Tibial nerve (tissue), 4 donors: ENCODE data around the gene ARMCX2. TPM values are rescaled to one million over a fixed set of nuclear protein-coding genes. Genes with fewer than 3 reads are reported as not detected.
A peak's percentile ranks its signal among the peaks of the same experiment; 100 is the strongest.

Source experiments
- DNase-seq, 2 donors: peaks; one replicate each; pipeline ENCODE4 v3.0.0-alpha.2; 2019; ENCODE audit warnings: low spot score in 2 of 2
- H3K27ac ChIP-seq, 4 donors: fragments of 200-600 bp; sonication (generic) in 3 of 4; one replicate each; pipeline ENCODE4 v1.5.1; 2017 to 2019; ENCODE audit warnings: mild to moderate bottlenecking in 1 of 4
- H3K27me3 ChIP-seq, 2 donors: fragments of 200-600 bp; sonication (generic) in 1 of 2; one replicate each; pipeline versions ENCODE4 v1.5.1 to v1.6.0; 2017 to 2019
- H3K36me3 ChIP-seq, 3 donors: fragments of 200-600 bp; sonication (generic); one replicate each; pipeline ENCODE4 v1.5.1; 2018 to 2019
- H3K4me1 ChIP-seq, 4 donors: fragments of 200-600 bp; sonication (generic) in 3 of 4; one replicate each; pipeline ENCODE4 v1.5.1; 2017 to 2019
- H3K4me3 ChIP-seq, 4 donors: fragments of 200-600 bp; sonication (generic) in 3 of 4; one replicate each; pipeline ENCODE4 v1.5.1; 2017 to 2019; ENCODE audit warnings: mild to moderate bottlenecking in 1 of 4, moderate library complexity in 1 of 4
- H3K9me3 ChIP-seq, 4 donors: fragments of 200-600 bp; sonication (generic) in 3 of 4; one replicate each; pipeline ENCODE4 v1.5.1; 2017 to 2019
- EP300 ChIP-seq, 2 donors: sonication (generic); formaldehyde crosslinking; IDR thresholded peaks; one replicate each; pipeline ENCODE4 v1.6.1; 2017; ENCODE audit warnings: antibody characterized with exemption in 2 of 2, mild to moderate bottlenecking in 1 of 2
- POLR2A ChIP-seq, 2 donors: fragments of 450-650 bp; IDR thresholded peaks; one replicate each; pipeline ENCODE4 v1.6.1; 2017; ENCODE audit warnings: antibody characterized with exemption in 2 of 2, mild to moderate bottlenecking in 2 of 2, moderate library complexity in 2 of 2
- WGBS, 2 donors: methylation state at CpG; one replicate each; pipeline ENCODE4 v1.1.5; 2018; 5-methylcytosine and 5-hydroxymethylcytosine counted together
- total RNA-seq, 4 donors: library from RNA; depleted of rRNA; stranded (reverse); fragments of >200 nt; gene quantifications; one replicate each; pipeline ENCODE4 v1.1.0, GENCODE V29; 2016
- TF ChIP-seq, protein P1 (sequence below), 5 experiments: fragments of 200-600 bp in 3 of 5; fragments of 450-650 bp in 2 of 5; sonication (generic) in 3 of 5; IDR thresholded peaks; one replicate each; pipeline ENCODE4 v1.5.1; 2016 to 2019; ENCODE audit warnings: antibody characterized with exemption in 5 of 5, mild to moderate bottlenecking in 3 of 5, moderate library complexity in 2 of 5

The ARMCX2 gene
- total RNA-seq, 4 donors from 2014 or later: 30.6 to 42.0 (median 36.0) TPM

DNA sequence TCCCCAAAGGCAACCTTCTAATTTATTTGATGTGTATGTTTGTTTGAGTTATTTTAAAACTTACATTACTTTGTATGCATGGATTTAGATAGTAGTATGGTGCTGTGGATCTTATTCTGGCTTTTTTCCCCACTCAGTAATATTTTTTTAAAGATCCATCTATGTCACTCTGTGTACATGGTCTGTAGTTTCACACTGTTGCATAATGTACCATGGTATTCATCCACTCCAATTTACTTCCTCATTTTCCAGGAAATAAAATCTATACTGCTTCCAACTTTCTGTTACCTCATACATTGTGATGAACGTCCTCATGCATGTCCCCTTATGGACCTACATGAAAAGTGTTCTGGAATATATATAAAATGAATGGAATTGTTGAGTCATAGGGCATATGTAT, 17.6 kb downstream of the ARMCX2 start:
- no peak for TF ChIP-seq EP300 (IDR thresholded peaks at IDR 0.05)
- TF ChIP-seq POLR2A (IDR thresholded peaks at IDR 0.05): no peak
- TF ChIP-seq, protein P1, sequence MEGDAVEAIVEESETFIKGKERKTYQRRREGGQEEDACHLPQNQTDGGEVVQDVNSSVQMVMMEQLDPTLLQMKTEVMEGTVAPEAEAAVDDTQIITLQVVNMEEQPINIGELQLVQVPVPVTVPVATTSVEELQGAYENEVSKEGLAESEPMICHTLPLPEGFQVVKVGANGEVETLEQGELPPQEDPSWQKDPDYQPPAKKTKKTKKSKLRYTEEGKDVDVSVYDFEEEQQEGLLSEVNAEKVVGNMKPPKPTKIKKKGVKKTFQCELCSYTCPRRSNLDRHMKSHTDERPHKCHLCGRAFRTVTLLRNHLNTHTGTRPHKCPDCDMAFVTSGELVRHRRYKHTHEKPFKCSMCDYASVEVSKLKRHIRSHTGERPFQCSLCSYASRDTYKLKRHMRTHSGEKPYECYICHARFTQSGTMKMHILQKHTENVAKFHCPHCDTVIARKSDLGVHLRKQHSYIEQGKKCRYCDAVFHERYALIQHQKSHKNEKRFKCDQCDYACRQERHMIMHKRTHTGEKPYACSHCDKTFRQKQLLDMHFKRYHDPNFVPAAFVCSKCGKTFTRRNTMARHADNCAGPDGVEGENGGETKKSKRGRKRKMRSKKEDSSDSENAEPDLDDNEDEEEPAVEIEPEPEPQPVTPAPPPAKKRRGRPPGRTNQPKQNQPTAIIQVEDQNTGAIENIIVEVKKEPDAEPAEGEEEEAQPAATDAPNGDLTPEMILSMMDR (IDR thresholded peaks at IDR 0.05): no peak
- 35 to 53% methylated on average over 1 of the region's 1 CpG for WGBS, 2 donors

DNA sequence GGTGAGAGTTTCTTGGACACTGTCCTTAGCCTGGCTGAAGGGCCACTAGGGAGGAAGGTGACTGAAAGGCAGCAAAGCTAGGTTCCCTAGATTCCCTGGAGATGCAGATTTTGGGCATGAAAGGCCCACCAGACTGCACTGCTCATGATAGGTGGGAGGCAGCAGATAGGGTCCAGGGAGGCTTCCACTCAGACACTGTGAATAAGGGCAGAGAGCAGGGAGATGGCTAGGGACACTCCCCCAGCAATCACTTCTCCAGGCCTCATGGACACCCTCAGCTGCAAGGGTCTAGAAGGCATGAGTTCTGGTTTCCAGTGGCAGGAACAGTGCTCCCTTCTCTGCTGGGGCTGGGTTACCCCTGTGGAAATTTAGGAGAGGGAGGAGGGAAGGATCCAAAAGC, 20.1 kb downstream of the ARMCX2 start:
- Histone ChIP-seq H3K4me1 (no peaks in the 10 kb centered on the region), H3K36me3 (no peaks in the 10 kb centered on the region), H3K27ac (no peak overlapping the region), H3K9me3 (no peaks in the 10 kb centered on the region), H3K27me3 (peaks cover 0 to 5% of the 10 kb centered on the region in 2 donors), H3K4me3 (no peak overlapping the region)
- DNase-seq: no peak
- TF ChIP-seq POLR2A (IDR thresholded peaks at IDR 0.05) (no peak), EP300 (IDR thresholded peaks at IDR 0.05) (no peak)
- TF ChIP-seq, protein P1 (IDR thresholded peaks at IDR 0.05): no peak

More for the DNA sequence above, 17.6 kb downstream of the ARMCX2 start:
- DNase-seq: no peak
- Histone ChIP-seq H3K27me3 (peaks cover 0 to 5% of the 10 kb centered on the region in 2 donors), H3K9me3 (no peaks in the 10 kb centered on the region), H3K36me3 (peaks cover 0 to 2% (median 0%) of the 10 kb centered on the region in 3 donors), H3K4me1 (no peaks in the 10 kb centered on the region), H3K27ac (no peak overlapping the region), H3K4me3 (no peak overlapping the region)

DNA sequence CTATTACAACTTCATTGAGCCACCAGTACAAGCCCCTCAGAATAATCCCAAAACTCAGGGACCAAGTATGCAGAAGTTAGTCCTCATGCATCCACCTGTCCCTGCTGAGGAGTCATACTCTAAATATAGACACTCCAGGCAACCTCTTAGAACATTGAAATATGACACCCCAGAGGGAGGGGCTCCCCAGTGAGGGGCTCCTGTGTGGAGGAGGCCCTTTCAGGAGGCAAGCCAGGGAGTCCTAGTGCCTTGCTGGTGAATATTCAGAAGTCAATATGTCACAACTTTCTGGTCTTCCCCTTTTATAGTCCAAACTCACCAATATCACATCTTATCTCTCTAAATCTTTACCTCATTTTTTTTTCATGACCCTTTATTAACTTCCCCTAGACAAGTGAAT, 40.3 kb downstream of the ARMCX2 start:
- Histone ChIP-seq H3K27ac (no peak overlapping the region), H3K36me3 (no peaks in the 10 kb centered on the region), H3K9me3 (no peaks in the 10 kb centered on the region), H3K4me3 (no peak overlapping the region), H3K4me1 (peaks cover 0 to 11% (median 0%) of the 10 kb centered on the region in 4 donors), H3K27me3 (peaks cover 0 to 5% of the 10 kb centered on the region in 2 donors)
- TF ChIP-seq EP300 (IDR thresholded peaks at IDR 0.05): no peak
- TF ChIP-seq POLR2A (IDR thresholded peaks at IDR 0.05): no peak
- TF ChIP-seq, protein P1 (IDR thresholded peaks at IDR 0.05): no peak
- DNase-seq: no peak

DNA sequence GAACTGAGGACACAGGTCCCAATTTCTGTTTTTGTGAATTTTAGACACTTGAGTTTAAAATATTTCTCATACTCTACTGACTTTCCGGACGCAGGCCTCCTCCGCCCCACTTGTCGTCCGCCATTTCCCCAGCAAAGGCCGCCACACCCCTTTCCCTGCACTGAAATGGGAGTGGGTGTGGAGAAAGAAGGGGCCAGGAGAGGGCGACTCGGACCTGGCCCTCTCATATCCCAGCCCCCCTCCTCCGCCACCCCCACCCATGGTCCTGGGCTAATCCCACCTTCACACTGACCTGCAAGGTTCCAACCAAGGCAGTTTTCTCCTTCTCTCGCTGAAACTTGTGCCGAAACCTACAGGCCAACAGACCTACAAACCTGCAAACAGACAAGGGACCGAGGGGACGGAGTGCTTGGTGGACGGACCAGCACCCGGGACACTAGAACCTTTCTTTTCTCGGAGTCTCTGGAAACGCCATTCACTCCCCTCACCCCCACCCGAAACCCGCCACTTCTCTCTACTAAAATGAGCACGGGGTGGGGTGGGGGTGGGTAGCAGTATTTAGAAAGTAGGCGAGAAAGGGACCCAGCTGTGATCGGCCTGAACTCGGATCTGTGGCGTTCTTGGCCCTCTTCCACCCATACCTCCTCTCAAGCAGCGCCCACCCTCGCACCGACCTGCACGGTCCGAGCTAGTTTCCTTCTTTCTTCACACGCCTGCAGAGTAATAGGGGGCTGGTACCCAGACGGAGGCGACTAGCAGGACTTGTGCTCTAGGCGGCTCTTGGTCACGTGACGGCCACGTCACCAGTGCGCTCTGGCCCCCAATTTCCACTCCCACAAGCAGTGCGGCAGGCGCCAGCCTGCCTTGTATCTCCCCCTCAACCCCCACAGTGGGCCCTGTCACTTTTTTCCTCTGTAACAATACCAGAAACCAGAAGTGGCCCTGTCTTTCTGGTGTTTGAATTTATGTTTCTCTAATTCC, 42.1 kb downstream of the ARMCX2 start, which contains the start of gene ARMCX6:
Gene ARMCX6, minus strand, starts transcription at position 790 of the 981 bp plus-strand sequence. CDS start 1,380 bp downstream, outside the sequence.
- Histone ChIP-seq H3K27me3 (peaks cover 0 to 5% of the 10 kb centered on the region in 2 donors), H3K4me1 (peaks cover 0 to 7% (median 0%) of the 10 kb centered on the region in 4 donors), H3K4me3 (peak within 1 kb of the TSS; percentile 46 to 68 (median 56)), H3K36me3 (no peaks in the 10 kb centered on the region), H3K9me3 (no peaks in the 10 kb centered on the region), H3K27ac (peak within 1 kb of the TSS; percentile 71 to 90 (median 84))
- TF ChIP-seq, protein P1 (IDR thresholded peaks at IDR 0.05): peak in 4 of 5 experiments; percentile 5 to 36 (median 25)
- TF ChIP-seq POLR2A (IDR thresholded peaks at IDR 0.05) (peak; percentile 42 to 68), EP300 (IDR thresholded peaks at IDR 0.05) (peak in 1 of 2 donors; percentile 80)
- WGBS, 2 donors: 0 to 40% methylated on average over 14 to 39 of the region's 39 CpGs
- DNase-seq: peak; percentile 62 to 70

DNA sequence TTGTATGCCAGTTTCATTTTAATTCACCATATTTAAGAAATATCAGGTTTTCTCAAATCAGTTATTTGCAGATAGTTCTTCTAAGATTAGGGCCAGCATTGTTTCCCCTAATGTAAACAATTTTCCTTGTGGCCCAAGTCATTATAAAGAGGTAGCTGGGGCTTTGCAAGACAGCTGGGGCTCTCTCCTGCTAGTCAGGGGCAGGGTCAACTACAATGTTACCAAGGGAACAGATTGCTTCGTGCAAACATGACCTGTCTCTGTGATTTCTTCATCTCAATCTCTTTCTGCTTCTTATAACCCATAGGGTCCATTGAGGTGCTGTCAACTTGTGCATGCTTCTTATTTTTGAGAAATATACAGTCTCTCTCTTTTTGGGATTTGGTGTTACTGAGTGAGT, 53.9 kb downstream of the ARMCX2 start:
- Histone ChIP-seq H3K4me3 (no peak overlapping the region), H3K36me3 (no peaks in the 10 kb centered on the region), H3K4me1 (no peaks in the 10 kb centered on the region), H3K27me3 (no peaks in the 10 kb centered on the region), H3K27ac (no peak overlapping the region), H3K9me3 (no peaks in the 10 kb centered on the region)
- WGBS, 2 donors: 15 to 23% methylated on average over 1 of the region's 1 CpG
- TF ChIP-seq EP300 (IDR thresholded peaks at IDR 0.05) (no peak), POLR2A (IDR thresholded peaks at IDR 0.05) (no peak)
- TF ChIP-seq, protein P1 (IDR thresholded peaks at IDR 0.05): no peak
- no peak for DNase-seq
